Left ventricle myocardium inferior (tissue), 1 donor: ENCODE data around the gene RAB6A. TPM values are rescaled to one million over a fixed set of nuclear protein-coding genes. Genes with fewer than 3 reads are reported as not detected.

Experiments used
- DNase-seq: peaks from one replicate; pipeline ENCODE4 v3.0.0-alpha.2; 2020
- H3K27ac ChIP-seq: fragments of 200-600 bp; replicated peaks from 2 replicates; pipeline ENCODE4 v1.8.0; 2021
- H3K27me3 ChIP-seq: fragments of 200-600 bp; 2 replicates; pipeline ENCODE4 v1.8.0; 2021; ENCODE audit warnings: low read depth
- H3K36me3 ChIP-seq: fragments of 200-600 bp; 2 replicates; pipeline ENCODE4 v1.8.0; 2021
- H3K4me1 ChIP-seq: fragments of 200-600 bp; 2 replicates; pipeline ENCODE4 v1.8.0; 2021
- H3K4me3 ChIP-seq: fragments of 200-600 bp; 2 replicates; pipeline ENCODE4 v1.8.0; 2021; ENCODE audit warnings: mild to moderate bottlenecking, moderate library complexity
- H3K9me3 ChIP-seq: fragments of 200-600 bp; replicated peaks from 2 replicates; pipeline ENCODE4 v1.8.0; 2021
- CTCF ChIP-seq: fragments of 200-600 bp; IDR thresholded peaks from 2 replicates; pipeline ENCODE4 v1.8.0; 2021; ENCODE audit warnings: antibody characterized with exemption, mild to moderate bottlenecking, borderline replicate concordance
- intact Hi-C: fragments of 100-400 bp; cut with micrococcal nuclease; formaldehyde crosslinking; loops from one replicate; pipeline ENCODE4 v1.11.0; 2022
- total RNA-seq: library from RNA; stranded (reverse); fragmentation: NEBNext Ultra II Directional; extraction: Animal tissue kit (Norgen Biotek cat#: 25700); gene quantifications from one replicate; pipeline ENCODE4 v1.2.1, GENCODE V29; 2021
- donor health status: DM: no; HTN: yes; CAD: no; lungs with severe emphysema.

The RAB6A gene
- total RNA-seq, 1 donor from 2014 or later, result 98.3 TPM

- intact Hi-C loops, result no loop called here
- Histone ChIP-seq H3K27ac (peak overlapping the region; percentile 100), H3K4me1 (peaks cover 36% of the 10 kb centered on the region), H3K36me3 (no peaks in the 10 kb centered on the region), H3K4me3 (peak overlapping the region; percentile 100), H3K9me3 (no peaks in the 10 kb centered on the region), H3K27me3 (no peaks in the 10 kb centered on the region)
- no peak for DNase-seq
- TF ChIP-seq CTCF, result no peak
Observed at GRCh38 chr11:73761403-73761945, 600 bp upstream of the RAB6A start.

GRCh38 chr11:73760135-73760678 lies 667 bp downstream of the RAB6A start:
- no peaks in the 10 kb centered on the region for H3K36me3 ChIP-seq
- no peaks in the 10 kb centered on the region for H3K27me3 ChIP-seq
- H3K4me1 ChIP-seq, result peaks cover 37% of the 10 kb centered on the region
- intact Hi-C loops, result no loop called here
- H3K4me3 ChIP-seq, result peak overlapping the region; percentile 100
- TF ChIP-seq CTCF, result no peak
- peak; percentile 50 for DNase-seq
- H3K9me3 ChIP-seq, result no peaks in the 10 kb centered on the region
- peak overlapping the region; percentile 100 for H3K27ac ChIP-seq

DNA sequence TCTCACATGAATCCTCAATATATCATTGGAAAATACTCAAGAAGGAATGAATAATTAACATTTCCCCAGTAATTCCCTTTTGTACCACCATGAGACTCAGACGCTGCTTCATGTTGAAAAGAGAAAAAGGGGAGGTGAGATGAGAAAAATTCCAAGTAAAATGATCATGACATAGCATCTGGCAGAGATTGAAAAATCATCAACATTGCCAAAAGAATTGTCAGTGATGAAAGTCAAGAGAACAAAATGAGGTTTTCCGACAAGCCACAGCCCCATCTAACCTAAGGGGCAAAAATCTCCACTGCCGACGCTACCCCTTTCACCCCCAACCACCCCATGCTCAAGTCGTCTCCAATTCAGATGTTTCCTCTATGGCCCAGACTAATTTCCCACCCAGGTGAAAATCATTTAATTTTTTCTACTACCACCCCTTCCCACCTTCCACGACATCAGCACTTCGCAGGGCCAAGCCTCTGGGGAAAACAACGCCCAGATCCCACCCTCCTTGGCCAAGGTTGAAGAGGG lies 1.2 kb downstream of the RAB6A start:
- no peaks in the 10 kb centered on the region for H3K9me3 ChIP-seq
- H3K4me1 ChIP-seq, result peaks cover 39% of the 10 kb centered on the region
- H3K27ac ChIP-seq, result peak overlapping the region; percentile 100
- no peaks in the 10 kb centered on the region for H3K27me3 ChIP-seq
- peak overlapping the region; percentile 100 for H3K4me3 ChIP-seq
- DNase-seq, result no peak
- TF ChIP-seq CTCF, result no peak
- intact Hi-C loops, result no loop called here
- no peaks in the 10 kb centered on the region for H3K36me3 ChIP-seq

- intact Hi-C loops, result no loop called here
- peaks cover 47% of the 10 kb centered on the region for H3K4me1 ChIP-seq
- H3K27me3 ChIP-seq, result no peaks in the 10 kb centered on the region
- no peaks in the 10 kb centered on the region for H3K36me3 ChIP-seq
- H3K9me3 ChIP-seq, result no peaks in the 10 kb centered on the region
- peak overlapping the region; percentile 100 for H3K4me3 ChIP-seq
- no peak overlapping the region for H3K27ac ChIP-seq
- no peak for TF ChIP-seq CTCF
- DNase-seq, result no peak
Observed at GRCh38 chr11:73758451-73758850, 2.4 kb downstream of the RAB6A start.

DNA sequence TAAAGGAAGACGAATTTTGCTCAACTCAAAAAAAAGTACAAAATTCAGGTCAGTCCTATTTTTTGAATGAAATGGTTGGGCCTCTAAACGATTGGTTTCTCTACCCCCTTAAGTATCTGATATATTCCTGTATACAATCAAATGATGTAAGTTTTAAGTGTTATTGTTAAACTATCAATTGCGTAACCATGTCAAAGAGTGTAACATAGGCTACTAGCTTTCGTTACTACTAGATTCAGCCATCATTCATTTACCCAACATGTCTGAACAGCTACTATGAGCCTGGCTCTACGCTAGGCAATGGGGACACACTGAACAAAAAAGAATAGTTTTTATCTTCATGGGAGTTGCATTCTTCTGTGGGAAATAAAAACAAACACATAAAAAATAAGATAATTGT lies 3.3 kb downstream of the RAB6A start:
- H3K4me1 ChIP-seq, result peaks cover 53% of the 10 kb centered on the region

More for the DNA sequence above, 3.3 kb downstream of the RAB6A start:
- no peak for TF ChIP-seq CTCF
- no peak overlapping the region for H3K27ac ChIP-seq
- intact Hi-C loops, result no loop called here
- H3K36me3 ChIP-seq, result no peaks in the 10 kb centered on the region
- no peak for DNase-seq
- no peaks in the 10 kb centered on the region for H3K27me3 ChIP-seq
- no peak overlapping the region for H3K4me3 ChIP-seq
- no peaks in the 10 kb centered on the region for H3K9me3 ChIP-seq
